ENCODE measurements around the gene ZCCHC7.
"Not testable (repeated sequence)": the region's sequence is repeated elsewhere in the genome, so short reads cannot be mapped to it uniquely, and the experiment has no call there.

The ZCCHC7 gene

DNA sequence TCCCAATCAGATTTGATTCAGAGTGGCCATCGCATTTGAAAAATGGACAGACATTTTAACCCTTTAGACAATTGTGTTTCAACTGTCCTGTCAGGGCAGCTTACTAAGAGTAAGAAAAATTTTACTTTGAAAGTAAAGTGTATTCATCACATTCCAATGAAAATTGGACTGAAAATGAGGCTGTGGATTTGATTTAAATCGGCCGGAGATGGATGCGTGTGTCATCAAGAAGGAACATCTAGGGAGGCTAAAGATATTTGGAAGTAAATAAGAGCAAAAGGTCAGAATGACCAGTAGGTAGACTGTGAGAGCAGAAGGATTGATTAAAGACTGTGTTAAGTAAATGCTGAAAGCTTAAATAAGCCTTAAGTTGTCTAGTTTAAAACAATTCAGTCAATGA, 1.5 kb downstream of the ZCCHC7 start:
- DNase-seq: no peak

DNA sequence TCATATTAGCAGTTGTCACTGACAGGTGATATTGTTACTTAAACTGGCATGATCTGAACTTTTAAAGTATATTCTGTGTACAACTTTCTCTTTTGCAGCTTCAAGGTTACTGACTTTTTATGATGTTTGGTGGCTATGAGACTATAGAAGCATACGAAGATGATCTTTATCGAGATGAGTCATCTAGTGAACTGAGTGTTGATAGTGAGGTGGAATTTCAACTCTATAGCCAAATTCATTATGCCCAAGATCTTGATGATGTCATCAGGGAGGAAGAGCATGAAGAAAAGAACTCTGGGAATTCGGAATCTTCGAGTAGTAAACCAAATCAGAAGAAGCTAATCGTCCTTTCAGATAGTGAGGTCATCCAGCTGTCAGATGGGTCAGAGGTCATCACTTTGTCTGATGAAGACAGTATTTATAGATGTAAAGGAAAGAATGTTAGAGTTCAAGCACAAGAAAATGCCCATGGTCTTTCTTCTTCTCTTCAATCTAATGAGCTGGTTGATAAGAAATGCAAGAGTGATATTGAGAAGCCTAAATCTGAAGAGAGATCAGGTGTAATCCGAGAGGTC, 5.9 kb downstream of the ZCCHC7 start:
- DNase-seq: no peak

DNA sequence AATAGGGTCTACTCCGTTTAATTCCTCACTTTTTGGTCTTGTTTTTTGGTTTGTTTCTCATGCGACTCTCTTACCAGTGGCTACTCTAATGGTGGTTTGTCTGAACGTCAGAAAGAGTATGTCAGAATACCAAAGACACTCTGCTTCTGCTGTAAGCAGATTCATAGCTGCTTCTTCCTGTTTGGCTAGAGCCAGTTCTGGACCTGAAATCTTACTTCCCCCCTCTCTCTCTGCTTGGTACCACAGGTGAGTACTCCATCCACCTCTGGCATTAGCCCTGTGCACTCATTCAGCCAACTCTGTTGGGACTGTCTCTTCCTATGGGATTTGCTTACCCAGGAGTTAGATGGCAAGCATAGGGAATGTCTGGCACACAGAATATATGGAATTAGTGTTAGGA, 6.6 kb downstream of the ZCCHC7 start:
- no peak for DNase-seq

DNA sequence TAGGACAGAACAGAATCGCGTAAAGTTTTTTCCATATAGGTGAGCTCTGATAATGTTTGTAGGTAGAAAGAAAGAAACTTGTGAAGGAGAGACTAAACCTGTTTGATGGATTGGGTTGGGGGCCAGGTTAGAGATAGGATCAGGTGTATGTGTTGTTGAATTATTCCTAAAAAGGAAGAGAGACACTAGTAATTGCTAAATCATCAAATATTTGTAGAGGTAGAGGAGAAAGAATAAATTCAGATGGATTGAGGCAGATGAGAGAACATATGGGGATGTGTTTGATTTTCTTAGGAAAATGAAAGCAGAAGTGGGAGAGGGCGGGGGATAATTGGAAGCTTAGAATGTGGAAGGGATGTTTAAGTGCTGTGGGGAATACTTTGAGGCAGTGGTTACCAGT, 7.7 kb downstream of the ZCCHC7 start:
- DNase-seq: no peak

GRCh38 chr9:37134166-37134565, 13.8 kb downstream of the ZCCHC7 start:
- no peak for DNase-seq

DNA sequence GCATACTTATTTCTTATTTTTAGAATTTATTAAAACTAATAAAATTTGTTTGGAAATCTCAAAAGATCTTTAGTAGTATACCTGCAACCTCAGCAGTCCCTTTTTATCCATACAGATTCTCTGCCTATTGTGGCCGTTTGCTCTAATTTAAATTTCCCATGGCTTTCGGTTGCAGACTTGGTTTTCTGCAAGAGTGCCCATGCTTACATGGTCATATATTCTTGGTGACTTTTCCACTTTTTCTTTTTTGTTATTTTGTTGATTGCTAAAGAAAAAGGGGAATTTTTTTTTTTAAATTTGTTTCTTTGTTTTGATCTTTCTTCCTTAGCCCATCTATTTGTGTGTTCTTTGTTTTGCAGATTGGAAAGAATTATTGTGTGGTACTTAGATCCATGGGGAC, 20.6 kb downstream of the ZCCHC7 start:
- DNase-seq: no peak

DNA sequence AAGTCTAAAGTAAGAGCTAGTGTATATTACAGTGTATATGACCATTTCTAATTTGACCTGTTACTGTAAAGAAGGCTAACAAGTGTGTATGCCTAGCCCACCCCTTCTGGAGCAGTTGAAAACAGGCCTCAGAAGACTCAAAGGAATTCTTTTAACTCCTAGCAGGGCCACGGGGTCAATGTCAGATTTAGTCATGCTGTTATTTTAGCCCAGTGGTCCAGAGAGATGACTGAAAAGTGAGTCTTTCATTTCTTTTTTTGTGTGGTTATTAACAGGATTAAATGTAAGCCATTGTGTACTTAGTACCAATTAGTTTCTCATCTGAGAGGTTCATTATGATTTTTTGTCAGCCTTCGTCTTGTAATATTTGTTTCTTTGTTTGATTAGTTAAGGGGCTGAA, 24.4 kb downstream of the ZCCHC7 start:
- DNase-seq: no peak

GRCh38 chr9:37146410-37146809, 26.0 kb downstream of the ZCCHC7 start:
- DNase-seq: no peak

DNA sequence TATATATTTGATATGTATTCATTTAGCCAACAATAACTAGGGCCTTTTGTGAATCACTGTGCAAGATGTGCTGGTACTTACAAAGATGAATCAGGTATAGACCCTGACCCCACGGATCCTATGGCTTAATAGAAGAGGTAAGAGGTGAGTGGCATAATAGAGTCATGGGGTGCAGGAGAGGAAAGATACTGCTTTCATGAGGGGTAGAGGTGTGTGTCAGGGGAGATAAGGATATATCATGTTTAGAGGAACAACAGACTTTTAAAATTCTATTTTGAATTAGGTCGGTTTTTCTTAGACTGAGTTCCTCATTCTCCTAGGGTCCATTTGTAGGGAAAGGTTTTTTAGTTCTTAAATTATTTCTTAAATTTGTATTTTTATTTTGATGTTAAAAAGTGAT, 27.8 kb downstream of the ZCCHC7 start:
- DNase-seq: no peak

- DNase-seq: no peak
These were observed 29.4 kb downstream of the ZCCHC7 start for GRCh38 chr9:37149666-37150308.

- no peak for DNase-seq
These were observed 30.0 kb downstream of the ZCCHC7 start for GRCh38 chr9:37150415-37150814.

GRCh38 chr9:37151812-37152211, 31.4 kb downstream of the ZCCHC7 start:
- DNase-seq: no peak

DNA sequence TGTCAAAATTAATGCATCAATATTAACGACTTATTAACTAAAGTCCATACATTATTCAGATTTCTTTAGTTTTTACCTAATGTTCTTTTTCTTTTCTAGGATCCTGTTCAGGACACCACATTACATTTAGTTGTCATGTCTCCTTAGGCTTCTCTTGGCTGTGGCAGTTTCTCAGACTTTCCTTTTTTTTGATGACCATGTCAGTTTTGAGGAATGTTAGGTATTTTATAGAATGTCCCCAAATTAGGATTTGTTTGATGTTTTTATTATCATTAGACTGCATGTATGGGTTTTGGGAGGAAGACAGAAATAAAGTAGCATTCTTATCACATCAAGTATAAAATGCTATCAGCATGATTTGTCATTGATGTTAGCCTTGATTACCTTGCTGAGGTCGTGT, 32.0 kb downstream of the ZCCHC7 start:
- DNase-seq: no peak

DNA sequence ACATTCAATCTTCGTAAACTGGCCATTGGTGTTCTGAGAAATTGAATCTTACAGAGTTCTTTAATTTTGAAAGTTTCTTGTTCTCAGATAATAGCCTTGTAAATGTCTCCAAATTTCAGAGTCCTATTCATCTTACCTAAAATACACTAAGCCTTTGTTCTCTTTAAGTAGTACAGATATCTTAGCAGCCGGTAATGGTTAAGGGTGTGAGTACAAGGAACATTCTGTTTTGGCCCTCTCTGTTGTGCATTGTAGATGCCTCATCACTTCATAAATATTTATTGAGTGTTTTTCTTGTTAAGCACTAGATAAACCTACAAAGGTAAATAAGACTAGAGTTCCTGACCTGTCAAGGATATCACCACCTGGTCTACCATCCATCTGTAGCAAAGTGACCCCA, 35.2 kb downstream of the ZCCHC7 start:
- no peak for DNase-seq

DNA sequence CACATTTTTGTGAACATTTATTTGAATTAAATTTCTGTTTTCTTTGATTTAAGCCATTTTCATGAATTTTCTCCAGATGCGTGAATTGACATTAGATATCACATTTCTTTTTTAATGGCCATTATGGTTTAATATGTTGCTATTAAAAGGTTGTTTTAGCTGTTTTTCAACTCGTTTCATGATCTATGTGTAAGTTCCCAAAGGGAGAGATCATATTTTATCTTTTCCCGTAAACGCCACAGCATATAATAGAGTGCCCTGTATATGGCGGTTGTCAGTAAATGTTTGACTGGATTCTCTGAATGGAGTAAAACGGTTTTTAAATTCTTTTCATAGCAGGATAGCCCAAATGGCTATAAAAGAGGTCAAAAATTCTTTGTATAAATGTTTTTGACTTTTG, 35.8 kb downstream of the ZCCHC7 start:
- DNase-seq: no peak

DNA sequence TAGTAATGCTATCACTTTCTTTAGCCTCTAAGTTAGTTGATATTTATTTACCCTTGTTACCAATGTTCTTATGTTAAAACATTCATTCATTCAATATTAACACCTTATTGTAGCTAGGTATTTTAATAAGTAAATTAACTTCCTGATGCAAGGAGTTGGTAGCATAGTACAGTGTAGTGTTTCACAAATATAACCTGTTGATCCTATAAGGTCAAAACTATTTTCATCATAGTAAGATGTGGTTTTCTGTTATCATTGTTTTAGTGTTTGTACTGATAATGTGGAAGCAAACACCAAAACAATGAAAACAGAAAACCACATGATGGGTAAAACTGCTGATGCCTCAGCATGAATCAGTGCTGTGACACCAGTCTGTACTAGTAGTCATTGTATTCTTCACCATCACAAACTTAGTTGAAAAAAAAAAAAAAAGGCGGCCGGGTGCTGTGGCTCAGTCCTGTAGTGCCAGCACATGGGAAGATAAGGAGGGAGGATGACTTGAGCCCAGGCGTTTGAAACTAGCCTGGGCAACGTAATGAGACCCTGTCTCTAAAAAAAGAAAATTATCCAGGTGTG, 36.5 kb downstream of the ZCCHC7 start:
- DNase-seq: no peak

DNA sequence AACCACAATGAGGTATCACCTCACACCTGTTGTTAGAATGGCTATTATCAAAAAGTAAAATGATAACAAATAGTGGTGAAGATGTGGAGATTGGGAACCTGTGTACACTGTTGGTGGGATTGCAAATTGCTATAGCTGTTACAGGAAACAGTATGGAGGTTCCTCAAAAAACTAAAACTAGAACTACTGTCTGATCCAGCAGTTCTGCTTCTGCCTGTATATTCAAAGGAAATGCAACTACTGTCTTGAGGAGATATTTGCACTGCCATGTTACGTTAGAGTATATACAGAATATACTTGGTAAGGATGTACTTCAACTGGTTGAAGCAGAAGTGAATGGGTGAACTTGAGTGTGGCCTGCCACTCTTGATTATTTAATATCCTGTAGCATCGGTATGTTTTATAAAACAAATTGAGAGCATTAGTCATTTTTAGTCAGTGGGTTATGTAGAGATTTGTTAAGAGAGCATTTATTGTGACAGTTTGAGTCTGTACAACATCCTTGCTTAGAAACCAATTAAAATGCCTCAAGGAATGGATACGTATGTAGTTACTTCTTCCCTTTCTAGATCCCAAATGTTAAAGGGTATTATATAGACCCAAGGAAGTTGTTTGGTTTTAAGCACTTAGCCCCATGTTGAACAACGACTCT, 37.5 kb downstream of the ZCCHC7 start:
- DNase-seq: no peak

DNA sequence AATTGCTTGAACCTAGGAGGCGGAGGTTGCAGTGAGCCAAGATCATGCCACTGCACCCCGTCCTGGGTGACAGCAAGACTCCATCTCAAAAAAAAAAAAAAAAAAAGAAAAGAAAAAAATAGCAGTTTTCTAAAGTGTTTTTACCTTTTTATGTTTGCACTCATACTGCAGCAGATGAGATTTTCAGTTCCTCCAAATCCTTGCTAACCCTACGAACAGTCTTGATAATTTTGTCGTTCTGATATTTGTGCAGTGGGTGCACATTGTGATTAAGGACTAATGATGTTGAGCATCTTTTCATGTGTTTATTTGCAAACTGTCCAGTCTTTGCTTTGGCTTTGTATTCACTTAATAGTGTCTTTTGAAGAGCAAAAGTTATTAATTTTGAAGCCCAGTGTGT, 42.9 kb downstream of the ZCCHC7 start:
- DNase-seq: no peak

DNA sequence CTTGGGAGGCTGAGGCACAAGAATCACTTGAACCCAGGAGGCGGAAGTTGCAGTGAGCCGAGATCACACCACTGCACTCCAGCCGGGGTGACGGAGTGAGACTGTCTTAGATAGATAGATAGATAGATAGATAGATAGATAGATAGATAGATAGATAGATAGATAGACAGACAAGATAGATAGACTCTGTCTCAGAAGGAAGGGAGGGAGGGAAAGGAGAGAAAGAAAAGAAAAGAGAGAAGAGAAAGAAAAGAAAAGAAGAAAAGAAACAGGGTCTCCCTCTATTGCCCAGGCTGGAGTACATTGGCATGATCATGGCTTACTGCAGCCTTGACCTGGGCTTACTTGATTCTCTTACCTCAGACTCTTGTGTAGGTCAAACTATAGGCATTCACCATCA, 44.0 kb downstream of the ZCCHC7 start:
- DNase-seq: not testable (repeated sequence)

DNA sequence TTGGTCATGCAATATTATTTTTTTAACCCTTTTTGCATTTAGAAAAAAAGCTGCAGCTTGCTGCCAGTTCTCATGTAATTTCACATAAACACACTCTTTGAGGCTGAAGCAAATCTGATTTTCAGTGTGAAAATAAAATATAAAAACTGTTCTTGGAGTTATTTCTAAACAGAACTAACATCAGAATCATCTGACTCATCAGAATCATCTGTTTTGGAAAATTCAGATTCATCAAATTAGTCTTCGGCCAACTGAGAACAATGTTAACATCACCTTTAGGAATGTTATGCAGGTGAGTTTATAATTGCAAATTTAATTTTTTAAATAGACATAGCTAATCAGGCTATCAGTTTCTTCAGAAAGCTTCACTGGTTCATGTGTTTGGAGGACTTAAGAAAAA, 45.3 kb downstream of the ZCCHC7 start:
- no peak for DNase-seq

- no peak for DNase-seq
These were observed 47.2 kb downstream of the ZCCHC7 start for GRCh38 chr9:37167456-37168047.

DNA sequence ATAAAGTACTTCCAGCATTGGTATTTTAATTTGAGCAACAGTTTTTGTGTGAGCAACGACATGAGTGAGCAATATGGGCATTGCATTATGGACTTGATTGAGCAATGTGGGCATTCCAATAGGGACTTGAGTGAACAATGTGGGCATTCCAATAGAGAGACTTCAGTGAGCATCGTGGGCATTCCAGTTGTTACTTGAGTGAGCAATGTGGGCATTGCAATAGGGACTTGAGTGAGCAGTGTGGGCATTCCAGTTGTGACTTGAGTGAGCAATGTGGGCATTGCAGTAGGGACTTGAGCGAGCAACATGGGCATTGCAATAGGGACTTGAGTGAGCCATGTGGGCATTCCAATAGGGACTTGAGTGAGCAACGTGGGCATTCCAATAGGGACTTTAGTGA, 52.2 kb downstream of the ZCCHC7 start:
- DNase-seq: no peak

DNA sequence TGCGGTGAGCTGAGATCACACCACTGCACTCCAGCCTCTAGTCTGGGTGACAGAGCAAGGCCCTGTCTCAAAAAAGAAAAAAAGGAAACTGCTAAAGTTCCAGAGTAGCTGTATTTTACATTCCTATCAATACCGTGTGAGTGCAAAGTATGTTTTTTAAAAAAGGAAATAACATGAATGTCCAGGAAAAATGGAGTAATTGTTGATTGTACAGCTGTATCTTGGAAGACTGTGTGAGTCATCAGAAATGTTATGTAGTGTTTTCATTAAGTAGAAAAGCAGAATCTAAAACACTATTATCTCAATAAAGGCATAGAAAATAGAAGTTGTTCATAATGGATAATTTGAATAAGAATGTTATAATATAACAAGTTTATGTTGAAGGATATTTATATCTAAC, 53.9 kb downstream of the ZCCHC7 start:
- no peak for DNase-seq

- no peak for DNase-seq
These were observed 58.4 kb downstream of the ZCCHC7 start for GRCh38 chr9:37178742-37179141.

Measured in hippocampal formation (tissue), 2 donors.